Raji (cell line): Measurements from ENCODE around the gene TPST2.

Source experiments
- POLR2A ChIP-seq: IDR thresholded peaks from 2 replicates; pipeline ENCODE4 v1.6.1; 2011; ENCODE audit warnings: low read depth, low read length, control low read depth; ENCODE audit not compliant: insufficient read depth

The TPST2 gene

GRCh38 chr22:26479043-26479791, 110.7 kb downstream of the TPST2 start:
- TF ChIP-seq POLR2A: no peak

GRCh38 chr22:26477341-26477731, 112.6 kb downstream of the TPST2 start:
- no peak for TF ChIP-seq POLR2A

- no peak for TF ChIP-seq POLR2A
These were observed 113.1 kb downstream of the TPST2 start for GRCh38 chr22:26476705-26477340.

GRCh38 chr22:26474682-26475081, 115.2 kb downstream of the TPST2 start:
- TF ChIP-seq POLR2A: no peak
